A549 treated with RU486 at 1 μM for 4 hours (cell line): ENCODE data around the gene CHD5. TPM values are rescaled to one million over a fixed set of nuclear protein-coding genes. Genes with fewer than 3 reads are reported as not detected.

ENCODE experiments used
- total RNA-seq: library from RNA; stranded (reverse); fragments of 200-300 nt; extraction: Qiagen RNA extraction; gene quantifications from 5 replicates; pipeline ENCODE4 v1.2.3, GENCODE V29; 2022; ENCODE audit warnings: low read depth

Gene CHD5
- total RNA-seq, result 0.66 to 1.3 TPM (median 0.77 TPM) in 5 replicates

DNA sequence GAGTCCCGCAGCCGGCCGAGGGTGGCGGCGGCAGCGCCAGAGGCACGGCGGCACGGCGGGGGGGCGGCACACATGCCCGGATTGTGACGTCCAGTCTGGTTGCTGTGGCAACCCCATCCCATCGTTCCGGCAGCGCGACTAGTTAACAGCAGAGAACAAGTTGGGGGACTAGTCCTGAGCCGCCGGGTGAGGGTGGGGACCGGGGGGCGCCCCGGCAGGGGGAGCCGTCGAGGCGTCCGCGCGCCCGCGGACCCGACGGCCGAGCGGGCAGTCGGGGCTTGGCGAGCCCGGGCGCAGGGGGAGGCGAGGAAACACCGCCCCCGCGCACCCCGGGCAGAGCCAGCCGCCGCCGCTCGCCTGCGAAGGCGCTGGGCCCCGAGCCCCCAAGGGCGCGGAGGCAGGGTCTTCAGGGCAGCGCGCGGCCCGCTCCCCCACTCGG is at the start of gene CHD5:
Gene CHD5 (minus strand): TSS at position 54 of the 439 bp plus-strand sequence. CDS start 298 bp downstream, outside the sequence.

DNA sequence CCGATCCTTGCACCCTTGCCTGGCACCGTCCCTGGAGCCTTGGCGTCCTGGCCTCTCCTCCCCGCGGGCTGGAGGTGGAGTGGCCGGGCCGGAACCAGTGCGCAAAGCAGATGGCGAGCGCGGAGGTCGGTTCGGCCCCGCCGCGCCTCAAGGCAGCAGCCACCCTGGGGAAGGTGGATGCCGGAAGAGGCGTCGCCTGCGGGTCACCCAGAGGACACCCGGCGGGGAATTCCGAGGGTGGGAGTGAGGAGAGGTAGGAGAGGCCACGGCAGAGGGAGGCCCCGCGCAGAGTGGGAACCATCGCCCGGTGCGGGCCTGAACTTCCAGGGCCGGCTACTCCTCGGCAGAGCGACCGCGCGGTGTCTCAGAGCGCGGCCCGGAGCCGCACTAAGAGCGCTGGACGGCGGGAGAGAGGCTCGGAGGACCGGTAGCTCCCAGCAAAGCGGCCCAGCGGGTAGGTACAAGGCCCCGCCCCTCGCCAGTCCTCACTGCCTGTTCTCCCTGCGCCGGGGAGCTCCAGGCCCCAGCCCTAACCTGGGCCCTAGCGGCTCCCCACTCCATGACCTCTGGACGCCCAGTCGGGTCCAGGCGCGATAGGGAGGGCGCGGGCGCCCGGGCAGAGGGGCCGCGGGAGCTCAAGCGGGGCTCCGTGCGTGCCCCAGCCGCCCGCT is 25.9 kb upstream of the CHD5 start, which contains the start of gene RNF207:
Gene RNF207 (plus strand): TSS at position 271 of the 671 bp plus-strand sequence. CDS start 417 bp downstream, outside the sequence.

DNA sequence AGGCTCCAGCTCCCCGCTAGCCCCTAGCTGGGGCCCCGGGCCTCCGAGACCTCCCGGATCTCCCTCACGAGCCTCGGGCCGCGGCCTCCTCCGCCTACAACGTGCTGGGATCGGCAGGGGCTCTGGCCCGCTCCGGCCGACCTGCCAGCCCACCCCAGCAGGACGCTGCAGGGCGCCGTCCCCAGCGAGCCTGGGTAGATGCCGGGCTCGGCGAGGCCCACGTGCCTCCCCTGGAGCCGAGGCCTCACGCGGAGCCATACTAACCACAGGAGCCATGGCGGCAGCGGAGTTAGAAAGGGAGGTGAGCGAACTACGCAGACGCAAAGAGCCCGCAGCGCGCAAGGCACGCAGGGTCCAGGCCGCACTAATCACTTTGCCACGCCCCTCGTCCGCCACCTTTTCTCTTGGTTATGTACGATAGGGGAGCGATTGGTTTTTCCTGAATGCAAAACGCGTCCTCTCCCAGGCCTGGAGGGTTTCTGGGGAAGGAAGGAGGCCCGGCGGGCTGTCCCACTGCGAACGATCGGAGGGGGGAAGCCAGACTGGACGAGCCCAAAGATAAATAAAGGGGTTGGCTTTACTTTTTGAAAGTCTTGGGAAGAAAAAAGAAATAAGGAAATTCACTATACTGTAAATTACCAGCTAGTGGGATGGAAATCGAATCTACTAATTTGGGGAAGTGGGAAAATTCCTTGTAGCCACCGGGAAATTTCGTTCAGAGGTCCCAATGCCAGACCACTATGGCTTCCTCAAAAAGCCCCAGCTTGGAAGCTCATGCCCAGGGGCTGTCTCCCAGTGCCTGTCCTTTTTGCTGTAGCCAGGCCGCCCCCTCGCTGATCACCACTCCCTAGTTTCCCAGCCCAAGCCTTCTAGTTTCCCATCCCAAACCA is 19.4 kb upstream of the CHD5 start, which contains the start of gene RPL22:
Gene RPL22 (minus strand): TSS at position 298 of the 890 bp plus-strand sequence. CDS start 22 bp downstream, at position 276.

Other genes with a start within 250 kb of the CHD5 start
- 3.4 to 5.5 TPM (median 5.2 TPM) in 5 replicates for gene NPHP4, start 187.9 kb downstream of the CHD5 start, total RNA-seq
- 7.0 to 11.2 TPM (median 8.4 TPM) in 5 replicates for gene KCNAB2, start 134.4 kb downstream of the CHD5 start, total RNA-seq
- 335 to 538 TPM (median 423 TPM) in 5 replicates for gene RPL22, start 19.3 kb upstream of the CHD5 start, total RNA-seq
- gene RNF207, start 25.8 kb upstream of the CHD5 start, total RNA-seq, result 9.8 to 16.6 TPM (median 14.4 TPM) in 5 replicates
- 45.8 to 60.5 TPM (median 56.1 TPM) in 5 replicates for gene ICMT, start 55.6 kb upstream of the CHD5 start, total RNA-seq
- not detected in 5 replicates for gene HES3, start 63.9 kb upstream of the CHD5 start, total RNA-seq
- gene GPR153, start 80.8 kb upstream of the CHD5 start, total RNA-seq, result 0.64 to 1.4 TPM (median 1.1 TPM) in 5 replicates
- 53.5 to 77.1 TPM (median 70.0 TPM) in 5 replicates for gene ACOT7, start 213.4 kb upstream of the CHD5 start, total RNA-seq
- 2.3 to 4.7 TPM (median 4.2 TPM) in 5 replicates for gene HES2, start 239.6 kb upstream of the CHD5 start, total RNA-seq
- gene ESPN, start 244.5 kb upstream of the CHD5 start, total RNA-seq, result 0.32 to 0.61 TPM (median 0.48 TPM) in 5 replicates